HEK293T (cell line): ENCODE results near the gene BCL7A.

Source experiments
- BHLHE40 ChIP-seq: fragments of 450-650 bp; IDR thresholded peaks from 2 replicates; pipeline ENCODE4 v1.6.1; 2016; ENCODE audit warnings: mild to moderate bottlenecking, moderate library complexity, borderline replicate concordance
- FOXM1 ChIP-seq: fragments of 450-650 bp; IDR thresholded peaks from 2 replicates; pipeline ENCODE4 v1.6.1; 2017; ENCODE audit warnings: mild to moderate bottlenecking, borderline replicate concordance
- HDGF ChIP-seq: fragments of 450-650 bp; IDR thresholded peaks from 2 replicates; pipeline ENCODE4 v1.6.1; 2017; ENCODE audit warnings: antibody characterized with exemption, borderline replicate concordance
- LEF1 ChIP-seq: fragments of 450-650 bp; IDR thresholded peaks from 2 replicates; pipeline ENCODE4 v1.6.1; 2017; ENCODE audit warnings: mild to moderate bottlenecking, borderline replicate concordance
- PKNOX1 ChIP-seq: fragments of 450-650 bp; IDR thresholded peaks from 2 replicates; pipeline ENCODE4 v1.6.1; 2016
- SP1 ChIP-seq: fragments of 450-650 bp; IDR thresholded peaks from 2 replicates; pipeline ENCODE4 v1.6.1; 2017
- SUZ12 ChIP-seq: fragments of 450-650 bp; IDR thresholded peaks from 2 replicates; pipeline ENCODE4 v1.6.1; 2016; ENCODE audit warnings: mild to moderate bottlenecking
- TARDBP ChIP-seq: fragments of 450-650 bp; IDR thresholded peaks from 2 replicates; pipeline ENCODE4 v1.6.1; 2016

- TF ChIP-seq BHLHE40, result no peak
- TF ChIP-seq HDGF, result no peak
- TF ChIP-seq SUZ12, result no peak
- TF ChIP-seq FOXM1, result no peak
- TF ChIP-seq LEF1, result no peak
- TF ChIP-seq SP1, result no peak
- no peak for TF ChIP-seq TARDBP
- no peak for TF ChIP-seq PKNOX1
Measured at GRCh38 chr12:122099280-122099749, 77.6 kb downstream of the BCL7A start.
